Activated gamma-delta T cell (primary cell): ENCODE results near the gene NBDY.

Source experiments
- DNase-seq: peaks from one replicate; lab custom pipeline; 2025; lab: John Stamatoyannopoulos, UW

NBDY gene

DNA sequence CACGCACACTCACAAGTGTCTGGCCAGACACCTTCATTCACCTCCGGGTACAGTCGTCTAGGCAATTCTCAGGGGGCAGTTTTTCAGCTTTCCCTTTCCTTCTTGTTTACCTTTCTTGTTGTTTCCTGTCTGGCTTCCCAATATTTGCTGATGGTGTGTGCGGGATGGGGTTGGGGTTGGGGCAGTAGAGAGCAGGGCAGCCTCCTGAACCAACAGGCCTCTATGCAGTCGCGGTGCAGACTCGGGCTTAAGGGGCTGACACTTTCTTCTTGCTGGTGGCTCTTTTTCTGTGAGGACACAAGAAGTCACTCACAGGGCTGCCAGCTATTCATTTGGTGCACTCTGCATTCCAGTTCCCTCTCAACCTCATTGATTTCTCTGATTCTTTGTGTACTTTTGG, 56.4 kb downstream of the NBDY start:
- no peak for DNase-seq

DNA sequence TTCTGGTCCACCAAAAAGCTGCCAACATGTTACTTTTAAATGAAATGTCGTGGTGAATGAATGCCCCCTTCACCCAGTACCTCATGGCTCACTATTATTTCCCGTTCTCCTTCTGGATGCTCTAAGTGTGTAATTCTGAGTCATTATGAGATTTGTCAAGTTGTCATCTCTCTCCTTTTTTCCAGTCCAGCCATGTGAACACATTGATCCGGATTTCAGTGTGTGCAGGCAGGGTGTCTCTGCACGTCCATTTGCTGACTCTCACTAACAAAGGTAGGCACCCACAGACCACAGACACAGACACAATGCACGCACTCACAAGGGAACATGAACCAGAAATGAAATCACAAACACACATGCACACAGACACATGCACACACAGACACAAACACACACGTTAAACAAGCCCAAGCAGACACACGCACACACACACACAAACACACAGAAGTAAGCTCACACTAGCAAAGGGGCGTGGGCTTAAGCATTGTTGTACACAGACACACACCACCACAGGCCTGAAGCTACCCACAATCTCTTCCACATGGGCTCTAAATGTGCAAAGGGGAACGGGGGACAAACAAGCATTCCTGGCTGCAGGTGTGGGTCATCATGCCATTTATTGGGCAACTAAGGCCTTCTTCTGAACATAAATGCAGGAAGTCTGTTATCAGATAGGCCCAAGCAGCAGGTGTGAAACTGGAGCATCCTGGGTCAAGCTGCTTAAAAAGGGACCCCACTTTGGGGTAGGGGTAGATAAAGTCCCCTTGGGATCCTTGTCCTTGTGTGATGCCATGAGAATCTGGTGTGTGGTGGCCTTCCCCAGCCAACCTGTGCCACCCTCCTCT, 58.1 kb downstream of the NBDY start:
- no peak for DNase-seq

DNA sequence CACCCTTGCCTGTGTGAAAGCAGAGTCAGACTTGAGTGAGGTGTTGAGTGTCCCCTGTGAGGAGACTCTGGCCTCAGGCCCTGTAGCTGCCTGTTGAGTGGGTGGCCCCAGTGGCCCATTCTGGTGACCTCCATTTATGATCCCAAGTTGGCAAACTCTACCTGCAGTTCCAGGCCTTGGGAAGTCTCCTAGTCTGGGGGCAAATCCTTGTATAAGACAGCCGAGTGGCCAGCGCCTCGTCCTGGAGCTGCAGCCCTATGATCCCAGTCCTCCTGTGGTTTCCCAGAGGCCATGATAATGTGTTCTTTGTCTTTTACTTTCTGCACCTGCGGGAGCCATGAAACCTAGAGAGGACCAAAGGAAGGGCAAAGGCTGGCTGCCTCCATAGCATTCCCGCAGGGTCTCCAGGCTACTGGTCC, 58.7 kb downstream of the NBDY start:
- no peak for DNase-seq

DNA sequence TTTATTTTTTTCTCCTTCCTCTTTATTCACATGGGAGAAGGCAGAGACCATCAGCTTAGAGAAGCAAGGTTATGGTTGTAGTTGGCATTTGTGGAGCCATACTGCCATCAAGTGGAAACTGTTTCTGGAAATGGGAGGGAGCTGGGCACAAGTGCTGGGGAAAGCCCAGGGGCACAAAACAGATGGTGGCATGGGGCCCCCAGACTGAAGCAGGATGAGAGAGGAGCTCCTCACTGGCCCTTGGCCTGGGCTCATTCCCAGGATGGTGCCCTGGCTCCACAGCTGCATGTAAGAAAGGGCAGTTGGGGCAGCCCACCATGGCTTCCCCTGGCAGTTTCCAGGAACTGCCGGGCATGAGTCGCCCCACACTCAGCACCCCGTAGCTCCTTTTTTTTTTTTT, 59.2 kb downstream of the NBDY start:
- no peak for DNase-seq

DNA sequence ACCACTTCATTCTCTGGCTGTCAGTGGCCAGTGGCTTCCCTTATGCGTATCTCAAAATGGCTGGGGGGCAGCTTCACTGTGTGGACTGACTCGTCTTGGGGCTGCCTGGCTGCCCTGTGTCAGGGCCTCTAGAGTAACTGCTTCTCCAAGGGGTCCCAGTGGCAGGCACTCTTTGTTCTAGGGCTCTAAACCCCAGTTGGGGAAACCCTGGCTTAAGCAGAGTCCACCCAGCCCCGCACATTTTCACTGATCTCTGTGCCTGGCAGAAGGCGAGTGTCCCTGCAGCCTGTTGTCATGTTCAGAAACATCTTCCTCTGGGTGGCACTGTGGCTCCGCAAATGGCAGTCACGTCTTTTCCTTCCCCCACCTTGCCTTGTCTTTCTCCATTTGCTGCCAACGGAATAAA, 59.7 kb downstream of the NBDY start:
- no peak for DNase-seq

DNA sequence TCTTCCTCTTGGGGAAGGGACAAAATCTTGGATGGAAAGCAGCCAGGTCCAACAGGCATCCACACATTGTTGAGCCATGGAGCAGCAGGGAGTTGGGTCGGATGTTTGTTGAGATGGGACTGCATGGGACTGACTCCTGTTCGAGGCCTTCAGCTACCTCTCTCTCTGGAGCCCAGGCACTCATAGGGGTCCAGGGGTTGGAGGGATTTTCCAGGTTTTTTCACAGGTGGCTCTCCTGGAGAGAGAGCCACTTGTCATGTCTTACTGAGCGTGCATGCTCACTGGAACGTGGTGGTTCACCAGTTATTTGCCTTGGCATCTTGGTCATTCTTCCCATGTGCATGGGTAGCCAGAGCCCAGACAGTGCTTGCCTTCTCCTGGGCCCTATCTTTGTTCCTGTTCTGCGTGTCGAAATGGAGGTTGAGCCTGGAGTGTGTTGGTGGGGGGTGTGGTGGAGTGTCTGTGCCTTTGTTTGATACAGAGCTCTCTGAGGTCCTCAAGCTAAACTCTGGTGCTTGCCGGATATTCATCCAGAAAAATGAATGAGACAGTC, 60.6 kb downstream of the NBDY start:
- DNase-seq: no peak

DNA sequence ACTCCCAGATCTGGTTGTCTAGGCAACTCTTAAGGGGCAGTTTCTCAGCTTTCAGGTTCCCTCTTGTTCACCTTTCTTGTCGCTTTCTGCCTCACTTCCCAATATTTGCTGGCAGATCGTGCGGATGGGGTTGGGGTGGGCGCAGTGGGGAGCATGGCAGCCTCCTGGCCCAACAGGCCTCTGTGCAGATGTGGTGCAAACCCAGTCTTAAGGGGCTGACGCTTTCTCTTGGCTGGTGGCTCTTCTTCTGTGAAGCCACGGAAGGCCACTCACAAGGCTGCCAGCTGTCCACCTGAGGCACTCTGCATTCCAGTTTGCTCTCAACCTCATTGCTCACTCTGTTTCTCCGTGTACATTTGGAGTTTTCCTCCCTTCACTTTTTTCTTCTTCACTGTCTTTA, 61.7 kb downstream of the NBDY start:
- no peak for DNase-seq

DNA sequence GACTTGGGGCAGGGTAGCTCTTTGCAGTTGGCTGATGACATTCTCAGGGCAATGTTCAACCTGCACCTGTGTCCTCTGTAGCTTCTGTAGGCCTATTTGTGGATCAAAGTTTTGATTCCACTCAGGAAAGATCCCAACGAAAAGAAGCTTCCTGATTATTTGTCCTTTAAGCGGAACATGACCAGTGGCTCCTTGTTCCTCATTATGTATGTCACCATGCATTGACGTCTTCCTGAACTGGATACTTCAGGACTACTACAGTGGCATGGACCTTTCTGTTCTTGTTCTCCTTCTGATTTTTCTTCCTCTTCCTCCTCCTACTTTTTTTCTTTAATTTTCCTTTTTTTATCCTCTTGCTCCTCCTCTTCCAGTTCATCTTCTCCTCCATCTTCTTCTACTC, 62.4 kb downstream of the NBDY start:
- no peak for DNase-seq

DNA sequence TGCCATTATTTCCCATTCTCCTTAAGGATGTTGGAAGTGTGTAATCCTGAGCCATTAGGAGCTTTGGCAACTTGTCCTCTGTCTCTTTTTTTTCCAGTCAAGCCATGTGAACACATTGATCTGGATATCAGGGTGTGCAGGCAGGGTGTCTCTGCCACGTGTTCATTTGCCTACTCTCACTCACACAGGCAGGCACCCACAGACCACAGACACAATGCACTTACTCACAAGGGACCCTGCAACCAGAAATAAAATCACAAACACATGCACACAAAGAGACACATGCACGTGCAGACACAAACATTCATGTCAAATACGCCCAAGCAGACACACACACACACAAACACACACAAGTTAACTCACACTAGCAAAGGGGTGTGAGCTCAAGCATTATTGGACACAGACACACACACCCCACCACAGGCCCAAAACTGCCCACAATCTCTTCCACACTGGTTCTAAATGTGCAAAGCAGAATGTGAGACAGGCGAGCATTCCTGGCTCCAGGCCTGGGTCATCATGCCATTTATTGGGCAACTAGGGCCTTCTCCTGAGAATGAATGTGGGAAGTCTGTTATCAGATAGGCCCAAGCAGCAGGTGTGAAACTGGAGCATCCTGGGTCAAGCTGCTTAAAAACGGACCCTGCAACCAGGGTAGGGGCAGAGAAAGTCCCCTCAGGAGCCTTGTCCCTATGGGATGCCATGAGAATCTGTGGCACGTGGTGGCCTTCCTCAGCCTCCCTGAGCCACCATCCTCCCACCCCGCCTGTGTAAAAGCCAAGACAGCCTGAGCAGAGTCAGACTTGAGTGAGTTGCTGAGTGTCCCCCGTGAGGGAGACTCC, 63.4 kb downstream of the NBDY start:
- DNase-seq: no peak

DNA sequence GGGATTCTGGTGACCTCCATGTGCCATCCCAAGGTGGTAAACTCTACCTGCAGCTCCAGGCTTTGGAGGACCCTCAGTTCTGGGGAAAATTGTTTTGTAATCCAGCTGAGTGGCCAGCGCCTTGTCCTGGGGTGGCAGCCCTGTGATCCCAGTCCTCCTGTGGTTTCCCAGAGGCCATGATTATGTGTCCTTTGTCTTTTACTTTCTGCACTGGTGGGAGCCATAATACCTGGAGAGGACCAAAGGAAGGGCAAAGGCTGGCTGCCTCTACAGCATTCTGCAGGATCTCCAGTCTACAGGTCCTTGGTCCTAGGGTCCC, 64.0 kb downstream of the NBDY start:
- no peak for DNase-seq

DNA sequence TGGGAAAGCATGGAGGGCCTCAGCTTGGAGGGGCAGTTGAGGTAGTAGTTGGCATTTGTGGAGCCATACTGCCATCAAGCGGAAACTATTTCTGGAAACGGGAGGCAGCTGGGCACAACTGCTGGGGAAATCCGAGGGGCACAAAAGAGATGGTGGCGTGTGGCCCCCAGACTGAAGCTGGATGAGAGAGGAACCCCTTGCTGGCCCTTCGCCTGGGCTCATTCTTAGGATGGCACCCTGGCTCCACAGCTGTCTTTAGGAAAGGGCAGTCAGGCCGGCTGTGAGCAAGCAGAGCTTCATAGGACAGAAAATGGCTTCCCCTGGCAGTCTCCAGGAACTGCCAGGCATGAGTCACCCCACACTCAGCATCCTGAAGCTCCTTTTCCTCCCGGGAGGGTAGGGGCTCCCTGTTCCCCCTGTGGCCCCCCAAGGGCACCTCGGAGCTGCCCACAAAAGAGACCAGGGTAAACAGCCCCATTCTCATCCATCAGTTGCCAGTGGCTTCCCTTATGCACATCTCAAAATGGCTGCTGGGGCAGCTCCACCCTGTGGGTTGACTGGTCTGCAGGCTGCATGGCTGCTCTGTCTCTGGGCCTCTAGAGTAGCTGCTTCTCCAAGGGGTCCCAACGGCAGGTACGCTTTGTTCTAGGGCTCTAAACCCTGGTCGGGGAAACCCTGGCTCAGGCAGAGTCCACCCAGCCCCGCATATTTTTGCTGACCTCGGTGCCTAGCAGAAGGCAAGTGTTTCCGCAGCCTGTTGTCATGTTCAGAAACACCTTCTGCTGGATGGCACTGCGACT, 64.7 kb downstream of the NBDY start:
- DNase-seq: no peak

DNA sequence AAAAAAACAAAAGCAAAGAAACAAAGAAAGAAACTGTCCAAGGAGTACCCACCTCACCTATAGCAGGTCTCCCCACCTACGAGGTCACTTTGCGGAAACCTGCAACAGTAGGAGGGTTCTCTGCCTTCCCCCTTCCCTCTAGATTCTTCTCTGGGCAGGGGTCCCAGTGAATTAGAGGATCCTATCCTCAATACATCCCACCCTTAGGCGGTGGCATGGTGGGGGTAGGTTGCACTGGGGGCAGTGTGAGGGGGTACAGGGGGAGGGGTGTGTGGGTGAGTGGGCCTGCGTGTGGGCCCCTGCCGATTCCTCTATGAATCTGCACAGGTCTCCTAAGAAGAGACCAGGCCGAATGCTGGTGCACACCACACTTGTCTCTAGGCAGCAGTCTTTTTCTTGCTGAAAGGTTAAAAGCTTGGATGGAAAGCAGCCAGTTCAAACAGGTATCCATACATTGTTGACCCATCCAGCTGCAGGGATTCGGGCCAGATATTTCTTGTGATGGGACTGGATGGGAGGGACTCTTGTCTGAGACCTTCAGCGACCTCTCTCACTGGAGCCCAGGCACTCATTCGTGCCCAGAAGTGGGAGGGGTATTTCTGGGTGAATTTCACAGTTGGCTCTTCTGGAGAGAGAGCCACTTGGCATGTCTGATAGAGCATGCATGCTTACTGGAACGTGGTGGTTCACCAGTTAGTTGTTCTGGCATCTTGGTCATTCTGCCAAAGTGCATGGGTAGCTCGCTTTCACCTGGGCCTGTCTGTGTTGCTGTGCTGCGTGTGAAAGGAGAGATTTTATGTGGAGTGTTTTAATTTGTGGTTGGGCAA, 65.6 kb downstream of the NBDY start:
- no peak for DNase-seq

DNA sequence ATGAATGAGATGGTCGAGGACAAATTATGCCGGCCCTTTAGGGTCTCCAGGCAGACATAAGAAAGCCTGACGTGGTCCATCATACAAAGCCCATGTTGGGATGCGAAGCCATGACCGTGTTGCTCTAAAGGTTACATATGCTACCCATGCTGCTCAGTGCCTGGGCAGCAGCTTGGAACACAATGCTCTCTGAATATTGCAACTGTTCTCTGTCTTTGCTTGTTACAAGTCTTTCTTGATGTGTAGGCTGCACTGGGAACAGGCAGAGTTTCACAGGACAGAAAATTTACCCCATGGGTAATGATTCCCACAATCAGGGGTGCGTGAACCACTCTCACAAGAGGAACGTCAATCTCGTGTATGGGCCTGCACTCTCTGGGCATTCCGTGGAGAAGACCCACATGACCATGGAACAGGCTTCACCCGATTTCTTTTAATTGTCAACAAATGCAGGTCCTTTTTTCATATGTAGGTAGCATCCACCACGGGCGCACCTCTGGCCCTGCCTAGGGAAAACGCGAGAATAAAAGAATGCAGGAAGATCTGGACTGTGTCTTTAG, 66.3 kb downstream of the NBDY start:
- DNase-seq: no peak

DNA sequence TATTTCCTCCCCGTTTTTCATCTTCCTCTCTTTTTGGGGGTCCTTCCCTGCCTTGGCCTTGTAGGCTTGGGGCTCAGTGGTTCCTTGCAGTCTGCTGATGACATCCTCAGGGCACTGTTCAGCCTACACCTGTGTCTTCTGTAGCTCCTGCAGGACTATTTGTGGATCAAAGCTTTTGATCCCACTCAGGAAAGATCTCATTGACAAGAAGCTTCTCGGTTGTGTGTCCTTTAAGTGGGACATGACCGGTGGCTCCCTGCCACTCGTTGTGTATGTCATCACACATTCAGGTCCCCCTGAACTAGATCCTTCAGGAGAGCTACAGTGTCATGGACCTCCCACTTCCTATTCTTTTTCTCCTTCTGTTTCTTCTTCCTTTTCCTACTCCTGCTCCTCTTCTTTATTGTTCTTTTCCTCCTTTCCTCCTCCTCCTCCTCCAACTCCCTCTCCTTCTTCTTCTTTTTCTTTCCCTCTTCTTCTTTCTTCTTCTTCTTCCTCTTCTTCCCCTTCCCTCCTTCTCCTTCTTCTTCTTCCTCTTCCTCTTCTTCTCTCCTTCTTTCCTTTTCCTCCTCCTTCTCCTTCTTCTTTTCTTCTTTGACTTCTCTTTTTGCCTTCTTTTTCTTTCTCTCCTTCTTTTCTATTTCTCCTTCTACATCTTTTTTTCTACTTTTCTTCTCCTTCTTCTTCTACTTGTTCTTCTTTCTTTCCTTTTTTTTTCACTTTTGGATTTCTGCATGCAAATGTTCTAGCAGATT, 67.8 kb downstream of the NBDY start:
- DNase-seq: no peak

DNA sequence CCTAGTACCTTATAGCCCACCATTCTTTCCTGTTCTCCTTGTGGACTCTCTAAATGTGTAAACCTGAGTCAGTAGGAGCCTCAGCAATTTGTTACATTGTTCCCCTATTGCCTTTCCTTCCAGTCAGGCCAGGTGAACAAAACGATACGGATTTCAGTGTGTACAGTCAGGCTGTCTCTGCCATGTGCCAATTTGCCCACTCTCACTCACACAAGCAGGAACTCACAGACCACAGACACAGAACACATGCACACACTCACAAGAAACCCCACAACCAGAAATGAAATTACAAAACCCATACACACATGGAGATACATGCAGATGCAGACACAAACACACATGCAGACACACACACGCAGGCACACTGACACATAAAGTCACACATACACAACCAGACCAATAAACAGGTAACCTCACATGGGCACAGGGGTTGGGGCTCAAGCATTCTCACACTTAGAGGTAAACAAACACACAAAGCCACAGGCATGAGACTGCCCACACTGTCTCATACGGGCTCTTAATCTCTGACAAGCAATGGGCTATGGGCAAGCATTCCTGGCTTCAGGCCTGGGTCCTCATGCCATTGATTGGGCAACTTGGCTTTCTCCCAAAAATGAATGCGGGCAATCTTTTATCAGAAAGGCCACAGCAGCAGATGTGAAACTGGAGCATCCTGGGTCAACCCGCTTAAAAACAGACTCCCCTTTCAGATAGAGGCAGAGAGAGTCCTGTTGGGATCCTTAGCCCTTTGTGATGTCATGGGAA, 68.7 kb downstream of the NBDY start:
- DNase-seq: no peak

DNA sequence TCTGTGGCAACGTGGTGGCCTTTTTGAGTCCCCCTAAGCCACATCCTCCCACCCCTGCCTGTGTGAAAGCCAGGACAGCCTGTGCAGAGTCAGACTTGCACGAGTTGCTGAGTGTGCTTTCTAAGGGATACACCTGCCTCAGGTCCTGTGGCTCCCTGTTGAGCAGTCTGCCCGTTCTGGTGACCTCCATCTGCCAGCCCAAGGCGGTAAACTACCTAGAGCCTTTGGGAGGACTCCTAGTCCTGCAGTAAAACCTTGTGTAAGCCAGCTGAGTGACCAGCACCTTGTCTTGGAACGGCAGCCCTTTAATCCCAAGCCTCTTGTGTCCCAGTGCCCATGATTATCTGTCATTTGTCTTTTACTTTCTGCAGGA, 69.3 kb downstream of the NBDY start:
- no peak for DNase-seq

DNA sequence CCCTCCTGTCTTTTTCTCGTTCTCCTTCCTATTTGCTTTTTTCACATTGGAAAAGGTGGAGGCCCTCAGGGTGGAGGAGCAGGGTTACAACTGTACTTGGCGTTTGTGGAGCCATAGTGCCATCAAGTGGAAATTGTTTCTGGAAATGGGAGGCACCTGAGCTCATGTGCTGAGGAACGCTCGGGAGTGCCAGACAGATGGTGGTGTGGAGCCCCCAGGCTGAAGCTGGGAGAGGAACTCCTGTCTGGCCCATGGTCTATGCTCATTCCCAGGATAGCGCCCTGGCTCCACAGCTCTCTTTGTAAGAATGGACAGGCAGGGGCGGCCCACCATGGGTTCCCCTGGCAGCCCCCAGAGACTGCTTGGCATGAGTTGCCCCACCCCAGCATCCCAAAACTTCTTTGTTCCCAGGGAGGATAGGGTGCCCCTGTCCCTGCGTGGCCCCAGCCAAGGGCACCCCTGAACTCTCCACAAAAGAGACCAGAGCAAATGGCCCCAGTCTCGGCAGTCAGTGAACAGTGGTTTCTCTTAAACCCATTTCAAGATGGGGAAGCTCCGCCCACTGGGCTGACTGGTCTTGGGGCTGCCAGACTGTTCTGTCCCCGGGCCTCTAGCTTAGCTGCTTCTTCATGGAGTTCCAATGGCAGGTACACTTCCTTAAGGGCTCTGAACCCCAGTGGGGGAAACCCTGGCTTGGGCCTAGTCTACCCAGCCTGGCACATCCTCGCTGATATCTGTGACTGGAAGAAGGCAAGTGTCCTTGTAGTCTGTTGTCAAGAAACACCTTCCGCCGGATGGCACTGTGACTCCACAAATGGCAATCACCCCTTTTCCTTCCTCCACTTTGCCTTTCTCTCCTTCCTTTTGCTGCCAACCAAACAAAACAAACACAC, 70.1 kb downstream of the NBDY start:
- no peak for DNase-seq

DNA sequence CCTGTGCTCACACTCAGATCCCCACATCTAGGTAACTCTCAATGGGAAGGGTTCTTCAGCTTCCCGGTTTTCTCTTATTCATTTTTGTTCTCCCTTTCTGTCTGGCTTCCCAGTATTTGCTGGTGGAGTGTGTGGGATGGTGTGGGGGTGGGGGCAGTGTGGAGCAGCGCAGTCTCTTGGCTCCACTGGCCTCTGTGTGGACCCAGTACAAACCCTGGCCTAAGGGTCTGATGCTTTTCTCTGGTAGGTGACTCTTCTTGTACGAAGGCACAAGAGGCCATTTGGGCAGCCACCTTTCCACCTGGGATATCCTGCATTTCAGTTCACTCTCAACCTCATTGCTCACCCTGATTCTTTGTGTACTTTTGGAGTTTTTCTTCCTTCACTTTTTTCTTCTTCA, 71.3 kb downstream of the NBDY start:
- no peak for DNase-seq

DNA sequence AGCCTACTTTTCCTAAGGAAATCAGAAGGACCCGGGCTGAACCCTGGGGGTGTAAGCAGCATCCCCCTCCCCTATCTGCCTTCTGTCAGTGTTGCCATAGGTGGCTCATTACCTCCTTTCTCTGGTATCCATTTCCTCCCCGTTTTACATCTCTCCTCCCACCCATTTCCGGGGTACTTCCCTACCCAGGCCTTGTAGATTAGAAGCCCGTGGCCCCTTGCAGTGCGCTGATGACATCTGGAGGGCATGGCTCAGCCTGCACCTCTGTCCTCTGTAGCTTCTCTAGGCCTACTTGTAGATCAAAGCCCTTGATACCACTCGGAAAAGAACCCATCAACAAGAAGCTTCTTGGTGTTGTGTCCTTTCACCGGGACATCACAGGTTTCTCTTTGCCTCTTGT, 71.8 kb downstream of the NBDY start:
- DNase-seq: no peak
